ENCODE measurements around the gene TMEM100.
A peak's percentile ranks its signal among the peaks of the same experiment; 100 is the strongest.

Gene TMEM100

GRCh38 chr17:55717898-55718735 lies 4.5 kb downstream of the TMEM100 start:
- DNase-seq (ENCODE audit: low read depth in 2 of 2), result peak; percentile 52 to 56

- no peak for DNase-seq (ENCODE audit: low read depth in 2 of 2)
Observed at GRCh38 chr17:55717432-55717831, 5.2 kb downstream of the TMEM100 start.

GRCh38 chr17:55710829-55711496 lies 11.7 kb downstream of the TMEM100 start:
- no peak for DNase-seq (ENCODE audit: low read depth in 2 of 2)

- no peak for DNase-seq (ENCODE audit: low read depth in 2 of 2)
Observed at GRCh38 chr17:55710410-55710809, 12.3 kb downstream of the TMEM100 start.

- no peak for DNase-seq (ENCODE audit: low read depth in 2 of 2)
Observed at GRCh38 chr17:55709984-55710383, 12.7 kb downstream of the TMEM100 start.

- DNase-seq (ENCODE audit: low read depth in 2 of 2), result no peak
Observed at GRCh38 chr17:55709440-55709839, 13.2 kb downstream of the TMEM100 start.

GRCh38 chr17:55708175-55708974 lies 14.3 kb downstream of the TMEM100 start:
- no peak for DNase-seq (ENCODE audit: low read depth in 2 of 2)

GRCh38 chr17:55706808-55707773 lies 15.6 kb downstream of the TMEM100 start:
- no peak for DNase-seq (ENCODE audit: low read depth in 2 of 2)

GRCh38 chr17:55705847-55706246 lies 16.8 kb downstream of the TMEM100 start:
- DNase-seq (ENCODE audit: low read depth in 2 of 2), result no peak

- DNase-seq (ENCODE audit: low read depth in 2 of 2), result no peak
Observed at GRCh38 chr17:55704401-55704800, 18.3 kb downstream of the TMEM100 start.

GRCh38 chr17:55702150-55702549 lies 20.5 kb downstream of the TMEM100 start:
- no peak for DNase-seq (ENCODE audit: low read depth in 2 of 2)

GRCh38 chr17:55699181-55699860 lies 23.3 kb downstream of the TMEM100 start:
- DNase-seq (ENCODE audit: low read depth in 2 of 2), result no peak

GRCh38 chr17:55694286-55694910 lies 28.3 kb downstream of the TMEM100 start:
- no peak for DNase-seq (ENCODE audit: low read depth in 2 of 2)

GRCh38 chr17:55693254-55694216 lies 29.1 kb downstream of the TMEM100 start:
- DNase-seq (ENCODE audit: low read depth in 2 of 2), result no peak

- no peak for DNase-seq (ENCODE audit: low read depth in 2 of 2)
Observed at GRCh38 chr17:55692276-55692675, 30.4 kb downstream of the TMEM100 start.

GRCh38 chr17:55691666-55692065 lies 31.0 kb downstream of the TMEM100 start:
- no peak for DNase-seq (ENCODE audit: low read depth in 2 of 2)

GRCh38 chr17:55690105-55690508 lies 32.6 kb downstream of the TMEM100 start:
- DNase-seq (ENCODE audit: low read depth in 2 of 2), result no peak

GRCh38 chr17:55689672-55690071 lies 33.0 kb downstream of the TMEM100 start:
- DNase-seq (ENCODE audit: low read depth in 2 of 2), result no peak

- no peak for DNase-seq (ENCODE audit: low read depth in 2 of 2)
Observed at GRCh38 chr17:55688057-55688456, 34.6 kb downstream of the TMEM100 start.
